ENCODE results near the gene PCBP2.

DNA sequence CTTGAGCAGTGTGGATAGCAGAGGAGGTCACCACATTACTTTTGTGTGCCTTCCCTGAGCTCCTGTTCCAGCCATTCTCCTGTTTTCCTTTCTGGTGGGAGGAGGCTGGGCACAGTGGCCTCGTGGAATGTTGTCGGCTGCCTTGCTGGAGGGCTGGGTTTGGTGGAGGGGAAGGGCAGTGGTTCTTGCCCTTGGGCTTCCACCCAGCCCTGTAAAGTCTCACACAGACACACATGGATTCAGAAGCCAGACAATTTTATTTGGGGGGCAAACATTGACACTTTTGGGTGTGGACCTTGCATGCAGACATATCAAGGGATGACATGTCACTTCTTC lies 54.5 kb downstream of the PCBP2 start:
- TF ChIP-seq, protein P1, sequence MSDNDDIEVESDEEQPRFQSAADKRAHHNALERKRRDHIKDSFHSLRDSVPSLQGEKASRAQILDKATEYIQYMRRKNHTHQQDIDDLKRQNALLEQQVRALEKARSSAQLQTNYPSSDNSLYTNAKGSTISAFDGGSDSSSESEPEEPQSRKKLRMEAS (IDR thresholded peaks at IDR 0.05; ENCODE audit: insufficient read depth, insufficient read length), result no peak
- no peak for TF ChIP-seq POLR2AphosphoS5 (IDR thresholded peaks at IDR 0.05; ENCODE audit: insufficient read depth, low read depth, low read length)
- no peak for TF ChIP-seq GATA2 (IDR thresholded peaks at IDR 0.05; ENCODE audit: insufficient read depth, insufficient read length, low read depth, low read length)
- TF ChIP-seq, protein P2, sequence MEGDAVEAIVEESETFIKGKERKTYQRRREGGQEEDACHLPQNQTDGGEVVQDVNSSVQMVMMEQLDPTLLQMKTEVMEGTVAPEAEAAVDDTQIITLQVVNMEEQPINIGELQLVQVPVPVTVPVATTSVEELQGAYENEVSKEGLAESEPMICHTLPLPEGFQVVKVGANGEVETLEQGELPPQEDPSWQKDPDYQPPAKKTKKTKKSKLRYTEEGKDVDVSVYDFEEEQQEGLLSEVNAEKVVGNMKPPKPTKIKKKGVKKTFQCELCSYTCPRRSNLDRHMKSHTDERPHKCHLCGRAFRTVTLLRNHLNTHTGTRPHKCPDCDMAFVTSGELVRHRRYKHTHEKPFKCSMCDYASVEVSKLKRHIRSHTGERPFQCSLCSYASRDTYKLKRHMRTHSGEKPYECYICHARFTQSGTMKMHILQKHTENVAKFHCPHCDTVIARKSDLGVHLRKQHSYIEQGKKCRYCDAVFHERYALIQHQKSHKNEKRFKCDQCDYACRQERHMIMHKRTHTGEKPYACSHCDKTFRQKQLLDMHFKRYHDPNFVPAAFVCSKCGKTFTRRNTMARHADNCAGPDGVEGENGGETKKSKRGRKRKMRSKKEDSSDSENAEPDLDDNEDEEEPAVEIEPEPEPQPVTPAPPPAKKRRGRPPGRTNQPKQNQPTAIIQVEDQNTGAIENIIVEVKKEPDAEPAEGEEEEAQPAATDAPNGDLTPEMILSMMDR (IDR thresholded peaks at IDR 0.05; ENCODE audit: extremely low read depth in 1 of 2, insufficient read depth in 1 of 2, low read depth in 1 of 2, low read length in 2 of 2), result no peak
- TF ChIP-seq EZH2 (IDR thresholded peaks at IDR 0.05; ENCODE audit: borderline replicate concordance, low read depth, low read length, severe bottlenecking), result no peak
- no peak for TF ChIP-seq POLR2A (IDR thresholded peaks at IDR 0.05; ENCODE audit: low read depth, low read length)
- no peak for TF ChIP-seq JUN (IDR thresholded peaks at IDR 0.05; ENCODE audit: borderline replicate concordance, insufficient read depth, insufficient read length, low read depth)
- TF ChIP-seq MYC (IDR thresholded peaks at IDR 0.05; ENCODE audit: low read depth, low read length), result no peak
- TF ChIP-seq FOS (IDR thresholded peaks at IDR 0.05; ENCODE audit: borderline replicate concordance, insufficient read depth, low read length), result no peak

All from endothelial cell of umbilical vein (primary cell).